GM21447 (cell line): ENCODE results near the gene PIGX.
"Not testable (repeated sequence)": the region's sequence is repeated elsewhere in the genome, so short reads cannot be mapped to it uniquely, and the experiment has no call there.

Experiments used
- ATAC-seq: cut with Tn5 transposase; IDR thresholded peaks from one replicate; pipeline ENCODE4 v1.9.1; 2021; ENCODE audit not compliant: unreplicated experiment

Gene PIGX

GRCh38 chr3:196700801-196701200 is 11.4 kb upstream of the PIGX start:
- no peak for ATAC-seq

- ATAC-seq, result no peak
Observed at GRCh38 chr3:196706327-196706726, 5.8 kb upstream of the PIGX start.

- ATAC-seq, result no peak
Observed at GRCh38 chr3:196706731-196707130, 5.4 kb upstream of the PIGX start.

- ATAC-seq, result no peak
Observed at GRCh38 chr3:196707566-196707965, 4.6 kb upstream of the PIGX start.

- no peak for ATAC-seq
Observed at GRCh38 chr3:196708467-196708866, 3.7 kb upstream of the PIGX start.

GRCh38 chr3:196712514-196713413 is 587 bp downstream of the PIGX start:
- ATAC-seq, result peak; percentile 36

- peak; percentile 55 for ATAC-seq
Observed at GRCh38 chr3:196717162-196717561, 5.0 kb downstream of the PIGX start.

- ATAC-seq, result no peak
Observed at GRCh38 chr3:196721097-196721496, 8.9 kb downstream of the PIGX start.

GRCh38 chr3:196726788-196727675 is 14.9 kb downstream of the PIGX start:
- ATAC-seq, result no peak

GRCh38 chr3:196735751-196736150 is 23.6 kb downstream of the PIGX start:
- no peak for ATAC-seq

GRCh38 chr3:196736670-196737374 is 24.6 kb downstream of the PIGX start:
- ATAC-seq, result no peak

- ATAC-seq, result no peak
Observed at GRCh38 chr3:196737655-196738054, 25.5 kb downstream of the PIGX start.

- peak; percentile 76 for ATAC-seq
Observed at GRCh38 chr3:196739671-196740480, 27.7 kb downstream of the PIGX start, which contains the start of gene PAK2. PAK2 (plus strand) TSS chr3:196739857; CDS start chr3:196782647, 42,790 bp downstream.

- ATAC-seq, result peak; percentile 6
Observed at GRCh38 chr3:196740481-196741248, 28.5 kb downstream of the PIGX start.

- ATAC-seq, result no peak
Observed at GRCh38 chr3:196741249-196741889, 29.2 kb downstream of the PIGX start.

- not testable (repeated sequence) for ATAC-seq
Observed at GRCh38 chr3:196743569-196743968, 31.4 kb downstream of the PIGX start.

GRCh38 chr3:196749125-196749524 is 36.9 kb downstream of the PIGX start:
- no peak for ATAC-seq

GRCh38 chr3:196753201-196753600 is 41.0 kb downstream of the PIGX start:
- ATAC-seq, result no peak
